ENCODE results near the gene GON4L. TPM values are rescaled to one million over a fixed set of nuclear protein-coding genes. Genes with fewer than 3 reads are reported as not detected.
"Not testable (repeated sequence)": the region's sequence is repeated elsewhere in the genome, so short reads cannot be mapped to it uniquely, and the experiment has no call there.

The GON4L gene
- total and polyA plus RNA-seq, 8 donors, result 9.3 to 68.7 (median 39.0) TPM

DNA sequence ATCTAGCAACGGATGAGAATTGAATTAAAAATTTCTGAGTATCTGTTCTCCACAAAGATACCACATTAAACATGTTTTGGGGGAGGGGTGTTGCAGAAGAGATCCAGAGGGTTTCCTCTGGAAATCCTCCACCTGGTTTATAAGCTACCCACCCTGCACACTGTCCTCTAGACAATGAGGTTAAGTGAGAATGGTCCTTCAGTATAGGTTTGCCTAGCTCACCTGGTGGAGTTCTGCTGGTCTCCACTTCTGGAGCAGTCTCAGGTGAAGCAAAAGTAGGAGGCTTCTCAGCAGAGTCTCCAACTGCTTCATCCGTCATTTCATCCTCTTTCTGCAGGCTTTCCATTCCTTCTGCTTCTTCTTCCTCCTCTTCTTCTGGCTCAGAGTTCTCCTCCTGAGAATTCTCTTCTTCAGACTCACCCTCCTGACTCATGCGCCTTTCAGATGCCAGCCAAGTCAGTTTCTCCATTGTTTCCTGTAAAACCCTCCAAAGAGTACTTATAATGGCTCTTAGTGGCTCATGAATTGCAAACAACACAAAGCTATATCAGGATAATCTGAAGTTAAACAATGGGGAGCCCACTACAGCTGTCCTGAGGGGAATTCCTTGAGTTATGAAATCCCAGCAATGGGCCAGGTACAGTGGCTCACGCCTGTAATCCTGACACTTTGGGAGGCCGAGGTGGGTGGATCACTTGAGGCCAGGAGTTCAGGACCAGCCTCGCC is 93.8 kb downstream of the GON4L start:
- peaks cover 64 to 100% (median 97%) of the 10 kb centered on the region in 4 donors for H3K36me3 ChIP-seq

GRCh38 chr1:155761736-155762405 is 95.1 kb downstream of the GON4L start:
- Histone ChIP-seq H3K9me3 (no peaks in the 10 kb centered on the region), H3K36me3 (peaks cover 67 to 94% (median 93%) of the 10 kb centered on the region in 4 donors), H3K4me3 (no peak overlapping the region), H3K27ac (no peak overlapping the region), H3K27me3 (no peaks in the 10 kb centered on the region), H3K4me1 (peaks cover 0 to 7% (median 0%) of the 10 kb centered on the region in 4 donors)
- no peak for DNase-seq
- WGBS, 5 donors, result 91 to 95% (median 93%) methylated on average over 10 to 11 of the region's 11 CpGs
- intact Hi-C loops (cut with DNase I; ENCODE audit: low total_unique reads), result no loop called here
- no peak for TF ChIP-seq EP300 (IDR thresholded peaks at IDR 0.05)

More for the DNA sequence above, 93.8 kb downstream of the GON4L start:
- H3K4me3 ChIP-seq; H3K27ac ChIP-seq; H3K9me3 ChIP-seq; intact Hi-C loops (cut with DNase I; ENCODE audit: low total_unique reads); H3K4me1 ChIP-seq; H3K27me3 ChIP-seq: not testable (repeated sequence)
- 80 to 94% (median 81%) methylated on average over 6 of the region's 6 CpGs for WGBS, 5 donors
- DNase-seq, result peak; percentile 50 to 51

DNA sequence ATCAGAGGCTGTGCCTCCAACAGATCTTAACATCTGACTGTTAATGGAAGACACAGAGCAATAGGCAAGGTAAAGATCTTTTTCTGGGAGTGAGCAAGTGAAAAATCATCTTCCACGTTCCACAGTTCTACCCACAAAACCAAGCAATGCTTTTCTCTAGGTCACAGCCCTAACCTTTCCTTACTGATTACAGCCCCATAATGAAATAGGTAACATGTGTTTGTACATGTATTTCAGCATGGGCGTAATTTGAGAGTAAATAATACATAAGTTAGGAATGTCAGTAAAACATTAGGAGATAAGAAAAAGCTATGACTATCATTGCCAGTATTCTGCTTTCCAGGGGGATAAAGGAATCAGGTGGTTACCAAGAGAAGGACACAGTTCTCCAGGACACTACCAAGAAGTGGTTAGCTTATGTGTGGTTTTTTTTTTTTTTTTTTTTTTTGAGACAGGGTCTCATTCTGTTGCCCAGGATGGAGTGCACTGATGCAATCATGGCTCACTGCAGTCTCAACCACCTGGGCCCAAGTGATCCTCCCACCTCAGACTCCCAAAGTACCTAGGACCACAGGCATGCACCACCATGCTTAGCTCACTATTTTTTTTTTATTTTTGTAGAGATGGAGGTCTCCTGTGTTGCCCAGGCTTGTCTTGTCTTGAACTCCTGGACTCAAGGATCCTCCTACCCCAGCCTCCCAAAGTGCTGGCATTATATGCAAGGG is 96.1 kb downstream of the GON4L start:
- Histone ChIP-seq H3K36me3 (peaks cover 66 to 94% (median 93%) of the 10 kb centered on the region in 4 donors), H3K4me3 (no peak overlapping the region), H3K27ac (no peak overlapping the region), H3K9me3 (no peaks in the 10 kb centered on the region), H3K27me3 (no peaks in the 10 kb centered on the region), H3K4me1 (peaks cover 0 to 7% (median 0%) of the 10 kb centered on the region in 4 donors)
- no peak for DNase-seq
- intact Hi-C loops (cut with DNase I; ENCODE audit: low total_unique reads), result no loop called here
- no peak for TF ChIP-seq CTCF (IDR thresholded peaks at IDR 0.05)
- no peak for TF ChIP-seq POLR2AphosphoS5 (IDR thresholded peaks at IDR 0.05)
- no peak for TF ChIP-seq POLR2A (IDR thresholded peaks at IDR 0.05)
- no peak for TF ChIP-seq EP300 (IDR thresholded peaks at IDR 0.05)
- WGBS, 5 donors, result 71 to 85% (median 81%) methylated on average over 2 of the region's 2 CpGs

- WGBS, 5 donors, result 92 to 98% (median 96%) methylated on average over 4 of the region's 4 CpGs
- Histone ChIP-seq H3K9me3 (no peaks in the 10 kb centered on the region), H3K36me3 (peaks cover 66 to 94% (median 93%) of the 10 kb centered on the region in 4 donors), H3K4me1 (peaks cover 0 to 7% (median 0%) of the 10 kb centered on the region in 4 donors), H3K27ac (no peak overlapping the region), H3K27me3 (no peaks in the 10 kb centered on the region), H3K4me3 (no peak overlapping the region)
- intact Hi-C loops (cut with DNase I; ENCODE audit: low total_unique reads), result no loop called here
- DNase-seq, result no peak
- TF ChIP-seq POLR2AphosphoS5 (IDR thresholded peaks at IDR 0.05), result no peak
- no peak for TF ChIP-seq POLR2A (IDR thresholded peaks at IDR 0.05)
- TF ChIP-seq CTCF (IDR thresholded peaks at IDR 0.05), result no peak
- no peak for TF ChIP-seq EP300 (IDR thresholded peaks at IDR 0.05)
Measured at GRCh38 chr1:155759966-155760630, 96.9 kb downstream of the GON4L start.

DNA sequence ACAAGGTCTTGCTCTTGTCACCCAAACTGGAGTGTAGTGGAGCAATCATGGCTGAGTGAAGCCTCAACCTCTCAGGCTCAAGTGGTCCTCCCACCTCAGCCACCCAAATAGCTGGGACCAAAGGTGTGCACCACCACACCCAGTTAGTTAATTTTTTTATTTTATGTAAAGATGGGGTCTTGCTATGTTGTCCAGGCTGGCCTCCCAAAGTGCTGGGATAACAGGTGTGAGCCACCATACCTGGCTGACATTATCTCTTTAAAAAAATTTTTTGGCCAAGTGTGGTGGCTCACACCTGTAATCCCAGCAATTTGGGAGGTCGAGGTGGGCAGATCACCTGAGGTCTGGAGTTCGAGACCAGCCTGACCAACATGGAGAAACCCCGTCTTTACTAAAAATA is 98.0 kb downstream of the GON4L start:
- H3K27me3 ChIP-seq; DNase-seq; H3K4me1 ChIP-seq; H3K9me3 ChIP-seq; H3K27ac ChIP-seq; intact Hi-C loops (cut with DNase I; ENCODE audit: low total_unique reads); H3K4me3 ChIP-seq: not testable (repeated sequence)
- WGBS, 5 donors, result 94 to 100% (median 97%) methylated on average over 3 of the region's 3 CpGs
- peaks cover 65 to 94% (median 94%) of the 10 kb centered on the region in 4 donors for H3K36me3 ChIP-seq

DNA sequence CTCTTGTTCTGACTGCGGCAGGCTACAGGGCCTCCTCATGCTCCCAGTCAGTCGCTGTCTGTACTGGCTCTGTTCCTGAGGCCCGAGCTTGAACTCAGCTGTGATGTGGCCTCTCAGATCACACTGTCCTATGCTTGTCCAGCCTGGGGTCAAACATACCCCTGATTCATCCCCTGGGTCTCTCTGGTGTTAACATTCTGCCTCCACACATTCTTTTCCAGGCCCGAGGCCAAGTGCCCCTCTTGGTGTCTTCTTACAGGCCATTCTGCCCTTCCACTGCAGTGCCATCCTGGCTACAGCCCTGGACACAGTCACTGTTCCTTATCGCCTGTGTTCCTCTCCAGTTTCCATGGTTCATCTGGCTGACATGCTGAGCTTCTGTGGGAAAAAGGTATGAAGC is 108.9 kb downstream of the GON4L start:
- H3K4me3 ChIP-seq; DNase-seq; intact Hi-C loops (cut with DNase I; ENCODE audit: low total_unique reads); H3K27ac ChIP-seq; H3K27me3 ChIP-seq; H3K9me3 ChIP-seq: not testable (repeated sequence)
- Histone ChIP-seq H3K4me1 (peaks cover 4 to 10% (median 8%) of the 10 kb centered on the region in 4 donors), H3K36me3 (peaks cover 23 to 47% (median 45%) of the 10 kb centered on the region in 4 donors)
- WGBS, 5 donors, result 84 to 90% (median 86%) methylated on average over 5 of the region's 5 CpGs

- H3K4me3 ChIP-seq; H3K9me3 ChIP-seq; H3K27me3 ChIP-seq; intact Hi-C loops (cut with DNase I; ENCODE audit: low total_unique reads); DNase-seq; H3K27ac ChIP-seq: not testable (repeated sequence)
- H3K4me1 ChIP-seq, result peaks cover 4 to 10% (median 8%) of the 10 kb centered on the region in 4 donors
- 87 to 93% (median 90%) methylated on average over 6 to 12 of the region's 12 CpGs for WGBS, 5 donors
- peaks cover 19 to 41% (median 39%) of the 10 kb centered on the region in 4 donors for H3K36me3 ChIP-seq
Measured at GRCh38 chr1:155747586-155747985, 109.4 kb downstream of the GON4L start.
